ENCODE measurements around the gene SPDYE16.
"Not testable (repeated sequence)": the region's sequence is repeated elsewhere in the genome, so short reads cannot be mapped to it uniquely, and the experiment has no call there.

Gene SPDYE16

GRCh38 chr7:76515999-76516443, 27.1 kb downstream of the SPDYE16 start:
- H3K27ac ChIP-seq, result no peak overlapping the region
- H3K9ac ChIP-seq (ENCODE audit: insufficient read length), result no peak overlapping the region
- H3K4me3 ChIP-seq, result no peak overlapping the region
- no peaks in the 10 kb centered on the region for H3K9me3 ChIP-seq (ENCODE audit: low read depth, low read length)
- TF ChIP-seq FOXP2 (optimal IDR thresholded peaks at IDR 0.05; ENCODE audit: control extremely low read depth, extremely low read length, insufficient read depth) (no peak), POLR2AphosphoS5 (IDR thresholded peaks at IDR 0.05; ENCODE audit: borderline replicate concordance, low read depth, low read length) (no peak), EZH2 (IDR thresholded peaks at IDR 0.05) (no peak)
- no peaks in the 10 kb centered on the region for H3K36me3 ChIP-seq (ENCODE audit: insufficient read depth, low read length)
- no peak for DNase-seq (ENCODE audit: low read depth, low spot score)

- H3K27ac ChIP-seq, result no peak overlapping the region
- no peaks in the 10 kb centered on the region for H3K9me3 ChIP-seq (ENCODE audit: low read depth, low read length)
- no peak overlapping the region for H3K4me3 ChIP-seq
- H3K9ac ChIP-seq (ENCODE audit: insufficient read length), result no peak overlapping the region
- no peak for TF ChIP-seq FOXP2 (optimal IDR thresholded peaks at IDR 0.05; ENCODE audit: control extremely low read depth, extremely low read length, insufficient read depth)
- TF ChIP-seq POLR2AphosphoS5 (IDR thresholded peaks at IDR 0.05; ENCODE audit: borderline replicate concordance, low read depth, low read length), result no peak
- H3K36me3 ChIP-seq (ENCODE audit: insufficient read depth, low read length), result no peaks in the 10 kb centered on the region
- no peak for DNase-seq (ENCODE audit: low read depth, low spot score)
These were observed 27.9 kb downstream of the SPDYE16 start for GRCh38 chr7:76514926-76515771.

- no peak for DNase-seq (ENCODE audit: low read depth, low spot score)
- Histone ChIP-seq H3K9ac (ENCODE audit: insufficient read length) (no peak overlapping the region), H3K9me3 (ENCODE audit: low read depth, low read length) (no peaks in the 10 kb centered on the region), H3K36me3 (ENCODE audit: insufficient read depth, low read length) (no peaks in the 10 kb centered on the region), H3K4me3 (no peak overlapping the region), H3K27ac (no peak overlapping the region)
- TF ChIP-seq EZH2 (IDR thresholded peaks at IDR 0.05), result no peak
- no peak for TF ChIP-seq POLR2AphosphoS5 (IDR thresholded peaks at IDR 0.05; ENCODE audit: borderline replicate concordance, low read depth, low read length)
- TF ChIP-seq FOXP2 (optimal IDR thresholded peaks at IDR 0.05; ENCODE audit: control extremely low read depth, extremely low read length, insufficient read depth), result no peak
These were observed 29.0 kb downstream of the SPDYE16 start for GRCh38 chr7:76513817-76514799.

- no peak for TF ChIP-seq EZH2 (IDR thresholded peaks at IDR 0.05)
- no peak for TF ChIP-seq FOXP2 (optimal IDR thresholded peaks at IDR 0.05; ENCODE audit: control extremely low read depth, extremely low read length, insufficient read depth)
- no peak overlapping the region for H3K27ac ChIP-seq
- no peak overlapping the region for H3K4me3 ChIP-seq
- no peak overlapping the region for H3K9ac ChIP-seq (ENCODE audit: insufficient read length)
- H3K9me3 ChIP-seq (ENCODE audit: low read depth, low read length), result no peaks in the 10 kb centered on the region
- DNase-seq (ENCODE audit: low read depth, low spot score), result no peak
- no peaks in the 10 kb centered on the region for H3K36me3 ChIP-seq (ENCODE audit: insufficient read depth, low read length)
These were observed 29.9 kb downstream of the SPDYE16 start for GRCh38 chr7:76512941-76513816.

GRCh38 chr7:76511911-76512885, 30.9 kb downstream of the SPDYE16 start:
- DNase-seq (ENCODE audit: low read depth, low spot score); H3K9me3 ChIP-seq (ENCODE audit: low read depth, low read length); H3K9ac ChIP-seq (ENCODE audit: insufficient read length); H3K4me3 ChIP-seq; H3K36me3 ChIP-seq (ENCODE audit: insufficient read depth, low read length); H3K27ac ChIP-seq: not testable (repeated sequence)

- not testable (repeated sequence) for H3K9ac ChIP-seq (ENCODE audit: insufficient read length); DNase-seq (ENCODE audit: low read depth, low spot score); H3K27ac ChIP-seq; H3K4me3 ChIP-seq; H3K36me3 ChIP-seq (ENCODE audit: insufficient read depth, low read length); H3K9me3 ChIP-seq (ENCODE audit: low read depth, low read length)
These were observed 31.7 kb downstream of the SPDYE16 start for GRCh38 chr7:76511200-76511910.
